Left lung (tissue), 10 donors: ENCODE results near the gene PDCD11. TPM values are rescaled to one million over a fixed set of nuclear protein-coding genes. Genes with fewer than 3 reads are reported as not detected.
"Not testable (repeated sequence)": the region's sequence is repeated elsewhere in the genome, so short reads cannot be mapped to it uniquely, and the experiment has no call there.

Experiments used
- ATAC-seq: fragments of 200-7000 bp; cut with Tn5 transposase; one replicate; pipeline ENCODE4 v1.9.1; 2020; ENCODE audit warnings: moderate library complexity
- DNase-seq, 4 donors: peaks; one replicate each; pipeline ENCODE4 v3.0.0-alpha.2; 2013 to 2020
- H3K27ac ChIP-seq, 2 donors: fragments of 200-600 bp; sonication (generic) in 1 of 2; one replicate each; pipeline versions ENCODE4 v1.5.0 to v1.8.0; 2020 to 2021
- H3K27me3 ChIP-seq, 2 donors: fragments of 200-600 bp; sonication (generic) in 1 of 2; one replicate each; pipeline versions ENCODE4 v1.5.0 to v1.8.0; 2020 to 2021
- H3K36me3 ChIP-seq, 2 donors: fragments of 200-600 bp; sonication (generic) in 1 of 2; one replicate each; pipeline versions ENCODE4 v1.5.0 to v1.8.0; 2020 to 2021
- H3K4me1 ChIP-seq, 2 donors: fragments of 200-600 bp; one replicate each; pipeline ENCODE4 v1.8.0; 2021
- H3K4me3 ChIP-seq, 2 donors: fragments of 200-600 bp; sonication (generic) in 1 of 2; one replicate each; pipeline versions ENCODE4 v1.5.0 to v1.8.0; 2020 to 2021; ENCODE audit warnings: mild to moderate bottlenecking in 1 of 2
- H3K9me3 ChIP-seq, 2 donors: fragments of 200-600 bp; sonication (generic) in 1 of 2; one replicate each; pipeline versions ENCODE4 v1.5.0 to v1.8.0; 2020 to 2021
- intact Hi-C, 2 donors: fragments of 100-400 bp; cut with DNase I; formaldehyde crosslinking; loops; one replicate each; pipeline versions ENCODE4 v1.11.2 to v1.14.2; 2022
- polyA plus RNA-seq, 6 donors: library from polyadenylated mRNA; unstranded; fragments of 120-200 nt; gene quantifications; one replicate each; pipeline ENCODE4 v1.2.1, GENCODE V29; 2013; ENCODE audit not compliant: insufficient read length in 6 of 6
- total RNA-seq, 2 donors: library from RNA; stranded (reverse); fragmentation: NEBNext Ultra II Directional; extraction: Animal tissue kit (Norgen Biotek cat#: 25700); gene quantifications; one replicate each; pipeline ENCODE4 v1.2.1, GENCODE V29; 2021
- TF ChIP-seq, protein P1 (sequence below), 2 donors: fragments of 200-600 bp; sonication (generic) in 1 of 2; IDR thresholded peaks; one replicate each; pipeline versions ENCODE4 v1.5.0 to v1.8.0; 2021; ENCODE audit warnings: antibody characterized with exemption in 2 of 2
- donor health status: DM: no; HTN: yes; CAD: no.
- donor health status: DM: no; HTN: no; CAD: no.

The PDCD11 gene
- total and polyA plus RNA-seq, 8 donors, result 20.1 to 42.4 (median 39.0) TPM

DNA sequence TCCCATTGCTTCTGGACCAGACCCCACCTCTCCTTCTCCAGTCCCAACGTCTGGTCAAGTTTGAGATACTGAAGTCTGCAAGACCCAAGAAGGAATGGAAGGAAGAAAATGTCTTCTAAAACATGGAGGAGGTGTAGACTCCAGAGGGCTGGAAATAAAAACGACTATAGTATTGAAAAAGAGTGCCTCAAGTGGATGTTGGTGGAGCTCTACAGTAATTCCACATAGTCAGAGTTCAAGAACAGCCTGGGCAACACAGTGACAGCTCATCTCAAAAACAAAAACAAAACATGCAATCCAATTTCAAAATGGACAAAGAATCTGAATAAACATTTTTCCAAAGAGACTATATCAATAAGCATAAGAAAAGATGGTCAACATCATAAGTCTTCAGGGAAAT lies 43.1 kb upstream of the PDCD11 start:
- intact Hi-C loops, result no loop called here

DNA sequence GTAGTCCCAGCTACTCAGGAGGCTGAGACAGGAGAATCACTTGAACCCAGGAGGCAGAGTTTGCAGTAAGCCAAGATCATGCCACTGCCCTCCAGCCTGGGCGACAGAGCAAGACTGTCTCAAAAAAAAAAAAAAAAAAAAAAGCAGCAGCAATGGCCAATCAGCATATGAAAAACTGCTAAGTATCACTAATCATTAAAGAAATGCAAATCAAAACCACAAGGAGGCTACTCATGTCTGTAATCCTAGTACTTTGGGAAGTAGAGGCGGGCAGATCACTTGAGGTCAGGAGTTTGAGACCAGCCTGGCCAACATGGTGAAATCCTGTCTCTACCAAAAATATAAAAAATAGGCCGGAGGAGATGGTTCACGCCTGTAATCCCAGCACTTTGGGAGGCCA lies 41.9 kb upstream of the PDCD11 start:
- intact Hi-C loops, H3K27me3 ChIP-seq, H3K36me3 ChIP-seq, ATAC-seq, DNase-seq, H3K27ac ChIP-seq, H3K4me3 ChIP-seq, H3K9me3 ChIP-seq: not testable (repeated sequence)
- peaks cover 4 to 12% of the 10 kb centered on the region in 2 donors for H3K4me1 ChIP-seq

More for the DNA sequence above, 43.1 kb upstream of the PDCD11 start:
- ATAC-seq, result no peak
- H3K4me3 ChIP-seq, result no peak overlapping the region
- no peaks in the 10 kb centered on the region for H3K9me3 ChIP-seq
- H3K27me3 ChIP-seq, result no peaks in the 10 kb centered on the region
- DNase-seq, result no peak
- TF ChIP-seq, protein P1, sequence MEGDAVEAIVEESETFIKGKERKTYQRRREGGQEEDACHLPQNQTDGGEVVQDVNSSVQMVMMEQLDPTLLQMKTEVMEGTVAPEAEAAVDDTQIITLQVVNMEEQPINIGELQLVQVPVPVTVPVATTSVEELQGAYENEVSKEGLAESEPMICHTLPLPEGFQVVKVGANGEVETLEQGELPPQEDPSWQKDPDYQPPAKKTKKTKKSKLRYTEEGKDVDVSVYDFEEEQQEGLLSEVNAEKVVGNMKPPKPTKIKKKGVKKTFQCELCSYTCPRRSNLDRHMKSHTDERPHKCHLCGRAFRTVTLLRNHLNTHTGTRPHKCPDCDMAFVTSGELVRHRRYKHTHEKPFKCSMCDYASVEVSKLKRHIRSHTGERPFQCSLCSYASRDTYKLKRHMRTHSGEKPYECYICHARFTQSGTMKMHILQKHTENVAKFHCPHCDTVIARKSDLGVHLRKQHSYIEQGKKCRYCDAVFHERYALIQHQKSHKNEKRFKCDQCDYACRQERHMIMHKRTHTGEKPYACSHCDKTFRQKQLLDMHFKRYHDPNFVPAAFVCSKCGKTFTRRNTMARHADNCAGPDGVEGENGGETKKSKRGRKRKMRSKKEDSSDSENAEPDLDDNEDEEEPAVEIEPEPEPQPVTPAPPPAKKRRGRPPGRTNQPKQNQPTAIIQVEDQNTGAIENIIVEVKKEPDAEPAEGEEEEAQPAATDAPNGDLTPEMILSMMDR (IDR thresholded peaks at IDR 0.05), result no peak
- H3K4me1 ChIP-seq, result peaks cover 4 to 20% of the 10 kb centered on the region in 2 donors
- H3K27ac ChIP-seq, result no peak overlapping the region
- H3K36me3 ChIP-seq, result peaks cover 0 to 3% of the 10 kb centered on the region in 2 donors

DNA sequence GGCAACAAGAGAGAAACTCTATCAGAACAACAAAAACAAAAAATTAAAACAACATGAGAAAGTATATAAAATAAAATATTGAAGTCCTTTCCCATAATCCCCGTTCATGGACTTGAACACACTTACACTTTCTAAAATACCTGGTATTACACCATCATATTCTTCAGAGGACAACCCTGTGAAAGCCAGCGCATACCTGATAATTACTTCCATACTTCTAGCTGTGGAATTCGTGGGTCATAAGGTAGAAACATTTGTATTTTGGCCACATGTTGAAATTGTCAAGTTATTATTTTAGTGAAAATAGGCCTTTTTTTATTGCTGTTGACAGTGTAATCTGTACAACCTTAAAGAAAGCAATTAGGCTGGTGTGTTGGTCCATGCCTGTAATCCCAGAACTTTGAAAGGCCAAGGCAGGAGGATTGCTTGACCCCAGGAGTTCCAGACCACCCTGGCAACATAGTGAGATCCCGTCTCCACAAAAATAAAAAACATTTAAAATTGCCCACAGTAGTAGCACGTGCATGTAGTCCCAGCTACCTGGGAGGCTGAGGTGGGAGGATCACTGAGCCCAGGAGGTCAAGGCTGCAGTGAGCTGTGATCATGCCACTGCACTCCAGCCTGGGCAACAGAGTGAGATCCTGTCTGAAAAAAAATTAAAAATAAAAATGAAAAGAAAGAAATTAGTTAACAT lies 40.4 kb upstream of the PDCD11 start:
- Histone ChIP-seq H3K4me1 (peaks cover 0 to 5% of the 10 kb centered on the region in 2 donors), H3K36me3 (no peaks in the 10 kb centered on the region), H3K9me3 (no peaks in the 10 kb centered on the region), H3K27ac (no peak overlapping the region), H3K4me3 (no peak overlapping the region), H3K27me3 (no peaks in the 10 kb centered on the region)
- intact Hi-C loops, result no loop called here
- DNase-seq (no peak), ATAC-seq (no peak)
- TF ChIP-seq, protein P1 (IDR thresholded peaks at IDR 0.05), result no peak

DNA sequence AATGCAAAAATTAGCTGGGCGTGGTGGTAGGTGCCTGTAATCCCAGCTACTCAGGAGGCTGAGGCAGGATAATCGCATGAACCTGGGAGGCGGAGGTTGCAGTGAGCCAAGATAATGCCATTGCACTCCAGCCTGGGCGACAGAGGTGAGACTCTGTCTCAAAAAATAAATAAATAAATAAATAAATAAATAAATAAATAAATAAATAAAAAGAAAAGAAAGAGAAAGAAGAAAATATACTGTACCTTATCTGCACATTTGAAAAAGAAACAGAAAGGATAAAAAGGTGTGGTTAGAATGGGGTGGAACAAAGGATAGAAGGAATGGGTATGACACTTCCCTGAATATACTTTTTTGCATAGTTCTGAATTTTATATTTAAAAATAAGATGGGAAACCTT lies 36.9 kb upstream of the PDCD11 start:
- H3K27ac ChIP-seq, H3K4me1 ChIP-seq, ATAC-seq, H3K4me3 ChIP-seq, H3K36me3 ChIP-seq, H3K27me3 ChIP-seq, DNase-seq, intact Hi-C loops, H3K9me3 ChIP-seq: not testable (repeated sequence)

DNA sequence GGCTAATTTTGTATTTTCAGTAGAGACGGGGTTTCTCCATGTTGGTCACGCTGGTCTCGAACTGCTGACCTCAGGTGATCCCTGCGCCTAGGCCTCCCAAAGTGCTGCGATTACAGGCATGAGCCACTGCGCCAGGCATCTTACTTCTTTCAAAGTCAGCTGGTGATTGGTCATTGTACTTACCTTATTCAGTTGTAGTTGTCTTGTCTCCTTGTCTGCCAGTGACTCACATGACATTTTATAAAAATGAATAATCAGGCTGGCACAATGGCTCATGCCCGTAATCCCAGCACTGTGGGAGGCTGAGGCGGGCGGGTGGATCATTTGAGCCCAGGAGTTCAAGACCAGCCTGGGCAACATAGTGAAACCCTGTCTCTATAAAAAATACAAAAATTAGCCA lies 35.6 kb upstream of the PDCD11 start:
- intact Hi-C loops, H3K9me3 ChIP-seq, H3K36me3 ChIP-seq, DNase-seq, H3K4me1 ChIP-seq, H3K4me3 ChIP-seq, H3K27me3 ChIP-seq, H3K27ac ChIP-seq, ATAC-seq: not testable (repeated sequence)

DNA sequence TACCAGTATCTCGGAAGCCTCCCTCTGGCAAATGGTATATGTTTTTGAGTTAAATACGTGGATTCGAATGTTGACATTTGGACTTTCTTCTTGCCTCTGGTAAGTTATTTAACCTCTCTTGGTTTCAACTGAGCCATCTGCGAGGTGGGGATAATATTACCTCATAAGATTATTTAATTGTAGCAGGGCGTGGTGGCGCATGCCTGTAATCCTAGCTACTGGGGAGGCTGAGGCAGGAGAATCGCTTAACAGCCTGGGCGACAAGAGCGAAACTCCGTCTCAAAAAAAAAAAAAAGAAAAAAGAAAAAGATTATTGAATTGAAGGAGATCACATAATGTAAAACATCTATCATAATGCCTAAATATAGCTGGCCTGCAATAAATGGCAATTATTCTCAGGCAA lies 29.0 kb upstream of the PDCD11 start:
- H3K4me3 ChIP-seq, result peak overlapping the region; percentile 98 to 100
- no peaks in the 10 kb centered on the region for H3K27me3 ChIP-seq
- intact Hi-C loops, result no loop called here
- H3K36me3 ChIP-seq, result no peaks in the 10 kb centered on the region
- H3K9me3 ChIP-seq, result no peaks in the 10 kb centered on the region
- DNase-seq (no peak), ATAC-seq (no peak)
- H3K27ac ChIP-seq, result peak overlapping the region; percentile 85 to 92
- peaks cover 7 to 31% of the 10 kb centered on the region in 2 donors for H3K4me1 ChIP-seq
- TF ChIP-seq, protein P1 (IDR thresholded peaks at IDR 0.05), result no peak
